ENCODE results near the gene HTR4.

Gene HTR4

GRCh38 chr5:148663509-148663908 lies 9.2 kb upstream of the HTR4 start:
- DNase-seq = no peak

GRCh38 chr5:148660346-148660660 lies 6.0 kb upstream of the HTR4 start:
- DNase-seq = no peak

- no peak for DNase-seq
Measured at GRCh38 chr5:148659641-148660345, 5.5 kb upstream of the HTR4 start.

- DNase-seq = no peak
Measured at GRCh38 chr5:148653291-148653835, 964 bp downstream of the HTR4 start.

GRCh38 chr5:148651528-148651927 lies 2.8 kb downstream of the HTR4 start:
- DNase-seq = no peak

GRCh38 chr5:148645527-148645926 lies 8.8 kb downstream of the HTR4 start:
- no peak for DNase-seq

GRCh38 chr5:148641735-148642134 lies 12.6 kb downstream of the HTR4 start:
- no peak for DNase-seq

- no peak for DNase-seq
Measured at GRCh38 chr5:148640471-148640870, 13.9 kb downstream of the HTR4 start.

- DNase-seq = no peak
Measured at GRCh38 chr5:148639081-148639480, 15.2 kb downstream of the HTR4 start.

- DNase-seq = no peak
Measured at GRCh38 chr5:148636353-148636752, 18.0 kb downstream of the HTR4 start.

GRCh38 chr5:148635321-148636083 lies 18.8 kb downstream of the HTR4 start:
- no peak for DNase-seq

- no peak for DNase-seq
Measured at GRCh38 chr5:148633067-148633377, 21.3 kb downstream of the HTR4 start.

- no peak for DNase-seq
Measured at GRCh38 chr5:148632255-148633066, 21.9 kb downstream of the HTR4 start.

GRCh38 chr5:148626986-148627385 lies 27.3 kb downstream of the HTR4 start:
- DNase-seq = no peak

- DNase-seq = no peak
Measured at GRCh38 chr5:148626081-148626613, 28.2 kb downstream of the HTR4 start.

GRCh38 chr5:148625250-148625649 lies 29.1 kb downstream of the HTR4 start:
- DNase-seq = no peak

- no peak for DNase-seq
Measured at GRCh38 chr5:148623741-148624140, 30.6 kb downstream of the HTR4 start.

GRCh38 chr5:148623101-148623500 lies 31.2 kb downstream of the HTR4 start:
- no peak for DNase-seq

GRCh38 chr5:148620696-148621095 lies 33.6 kb downstream of the HTR4 start:
- no peak for DNase-seq

GRCh38 chr5:148620091-148620490 lies 34.2 kb downstream of the HTR4 start:
- no peak for DNase-seq

GRCh38 chr5:148619484-148619883 lies 34.8 kb downstream of the HTR4 start:
- DNase-seq = no peak

GRCh38 chr5:148615644-148616275 lies 38.6 kb downstream of the HTR4 start:
- no peak for DNase-seq

- no peak for DNase-seq
Measured at GRCh38 chr5:148607406-148607805, 46.9 kb downstream of the HTR4 start.

Measured in stimulated activated CD4-positive, alpha-beta T cell treated with anti-CD3 and anti-CD28 coated beads, Interleukin-12 subunit alpha, Interleukin-12 subunit beta, amount 100 ng/mL, for 4 hours (primary cell).